C1 segment of cervical spinal cord (tissue), 14 donors: ENCODE results near the gene TMEM108.

Source experiments
- DNase-seq, 14 donors: peaks; one replicate each; lab custom pipeline; 2025; lab: John Stamatoyannopoulos, UW

The TMEM108 gene

GRCh38 chr3:133213937-133214336 is 175.7 kb downstream of the TMEM108 start:
- DNase-seq = no peak

DNA sequence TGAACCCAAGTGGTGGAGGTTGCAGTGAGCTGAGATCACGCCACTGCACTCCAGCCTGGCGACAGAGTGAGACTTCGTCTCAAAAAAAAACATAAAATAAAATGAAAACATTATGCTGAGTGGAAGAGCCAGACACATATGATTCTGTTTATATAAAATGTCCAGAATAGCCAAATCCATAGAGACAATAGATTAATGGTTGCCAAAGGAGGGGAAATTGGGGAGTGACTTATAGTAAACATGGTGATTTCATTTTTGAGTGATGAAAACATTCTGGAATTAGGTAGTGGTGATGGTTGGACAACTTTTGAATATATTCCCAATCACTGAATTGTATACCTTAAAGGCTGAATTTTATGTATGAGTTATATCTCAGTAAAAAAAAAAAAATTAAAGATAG is 189.6 kb downstream of the TMEM108 start:
- no peak for DNase-seq

- no peak for DNase-seq
Observed at GRCh38 chr3:133230195-133230594, 192.0 kb downstream of the TMEM108 start.

- no peak for DNase-seq
Observed at GRCh38 chr3:133236901-133237300, 198.7 kb downstream of the TMEM108 start.

DNA sequence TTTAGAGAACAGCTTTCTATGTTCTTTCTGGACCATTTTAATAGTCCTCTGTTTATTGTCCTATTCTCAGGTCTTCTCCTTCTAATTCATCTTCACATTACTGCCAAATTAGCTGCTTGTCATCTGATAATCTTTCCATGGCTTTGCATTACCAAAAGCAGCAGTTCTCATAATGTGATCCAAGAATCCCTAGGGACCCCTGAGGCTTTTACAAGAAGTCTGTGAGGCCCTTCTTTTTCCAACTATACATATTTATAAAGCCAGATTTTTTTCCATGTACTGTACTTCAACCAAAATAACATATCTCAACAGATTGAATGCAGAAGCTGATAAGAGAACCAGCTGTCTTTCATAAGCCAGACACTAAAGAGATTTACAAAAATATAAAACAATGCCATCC is 199.2 kb downstream of the TMEM108 start:
- DNase-seq = no peak

DNA sequence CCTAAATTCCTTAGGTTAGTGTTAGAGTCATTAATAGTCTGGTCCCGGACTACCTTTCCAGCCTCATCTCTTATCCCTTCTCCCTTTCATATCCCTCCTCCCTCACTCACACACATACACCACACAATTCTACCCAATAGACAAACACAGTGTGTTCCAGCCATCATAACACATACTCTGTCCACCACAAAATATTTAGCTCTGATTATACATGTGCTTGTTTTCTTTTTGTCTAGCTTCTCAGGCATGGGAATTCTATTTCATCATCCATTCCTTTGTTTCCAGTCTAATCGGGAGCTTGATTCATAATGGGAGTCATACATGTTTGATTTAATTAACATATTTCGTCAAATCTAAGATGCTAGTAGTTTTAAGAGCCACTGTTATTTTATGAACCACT is 199.8 kb downstream of the TMEM108 start:
- no peak for DNase-seq

DNA sequence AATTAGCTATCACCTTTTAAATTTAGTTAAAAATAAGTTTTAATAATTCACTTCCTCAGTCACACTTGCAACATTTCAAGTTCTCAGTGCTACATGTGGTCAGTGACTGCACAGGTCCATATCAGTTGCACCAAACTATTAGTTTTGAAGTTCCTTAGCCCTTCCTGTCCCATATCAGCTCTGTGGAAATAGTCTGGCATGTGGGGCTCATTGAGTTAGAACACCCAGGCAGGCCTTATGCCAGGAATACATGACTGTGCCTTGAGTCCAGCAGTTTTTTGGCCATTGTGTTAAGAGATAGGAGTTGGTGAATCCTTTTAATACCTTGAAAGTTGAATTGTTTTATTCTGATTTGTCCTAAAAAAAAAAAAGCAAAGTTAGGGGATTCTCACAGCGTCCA is 207.9 kb downstream of the TMEM108 start:
- DNase-seq = no peak

GRCh38 chr3:133246773-133247172 is 208.6 kb downstream of the TMEM108 start:
- DNase-seq = no peak

DNA sequence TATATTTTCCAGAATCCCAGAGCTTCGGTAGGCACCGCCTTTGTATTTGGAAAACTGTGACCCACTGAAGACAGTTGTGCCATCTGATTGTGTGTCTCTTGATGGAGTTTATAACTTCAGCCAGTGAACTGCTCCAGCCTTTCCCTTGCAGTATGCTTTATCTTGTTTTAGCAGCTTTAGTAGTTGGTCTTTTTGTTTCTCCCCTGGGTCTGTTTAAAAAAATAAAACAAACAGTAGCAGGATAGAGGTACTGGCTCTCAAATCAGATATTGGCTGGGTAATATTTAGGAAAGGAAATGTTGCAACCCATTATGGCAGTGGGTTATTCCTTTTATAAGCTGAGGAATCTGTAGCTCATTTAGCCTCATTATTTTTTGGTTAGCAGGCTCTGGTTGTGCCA is 210.2 kb downstream of the TMEM108 start:
- no peak for DNase-seq

- DNase-seq = no peak
Observed at GRCh38 chr3:133249490-133249889, 211.3 kb downstream of the TMEM108 start.

- DNase-seq = no peak
Observed at GRCh38 chr3:133254151-133254550, 216.0 kb downstream of the TMEM108 start.

GRCh38 chr3:133254716-133255115 is 216.5 kb downstream of the TMEM108 start:
- DNase-seq = no peak

GRCh38 chr3:133256787-133257483 is 218.7 kb downstream of the TMEM108 start:
- no peak for DNase-seq

DNA sequence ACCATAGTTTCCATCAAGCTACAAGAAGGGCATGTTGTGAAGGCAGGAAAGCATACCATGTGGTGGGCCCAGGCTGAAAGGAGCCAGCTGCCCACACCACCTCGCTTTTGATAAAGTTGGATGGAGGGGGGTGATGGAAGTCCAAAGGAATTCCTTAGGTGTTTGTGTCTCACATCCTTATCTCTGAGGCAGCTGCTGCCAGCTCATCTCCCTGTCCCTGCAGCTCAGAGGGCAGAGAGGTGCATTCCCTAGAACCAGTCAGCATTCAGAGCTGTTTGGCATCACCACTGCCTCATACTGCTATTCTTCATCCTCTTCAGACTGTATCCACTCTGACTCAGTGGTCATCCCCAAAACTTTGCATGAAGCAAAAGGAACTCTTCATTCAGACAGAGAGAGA is 220.2 kb downstream of the TMEM108 start:
- no peak for DNase-seq

- DNase-seq = no peak
Observed at GRCh38 chr3:133259767-133260166, 221.6 kb downstream of the TMEM108 start.

DNA sequence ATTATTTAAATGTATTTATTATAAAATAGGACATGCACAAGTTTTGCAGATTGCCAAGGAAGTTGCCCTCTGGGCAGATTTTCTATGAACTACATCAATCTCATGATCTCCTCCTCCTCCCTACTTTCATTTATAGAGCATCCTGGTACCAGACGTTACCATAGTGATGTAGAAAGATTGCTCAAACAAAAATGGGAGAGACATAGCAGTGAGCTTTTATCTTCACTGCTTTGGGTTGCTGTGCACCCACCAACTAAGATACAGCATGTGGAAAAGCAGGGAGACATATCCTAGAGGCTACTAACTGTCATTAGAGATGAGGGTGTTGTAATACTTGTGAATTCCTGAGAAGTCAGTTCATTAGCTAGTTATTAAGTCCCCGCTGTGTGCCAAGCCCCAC is 224.1 kb downstream of the TMEM108 start:
- DNase-seq = no peak

GRCh38 chr3:133264920-133265319 is 226.7 kb downstream of the TMEM108 start:
- no peak for DNase-seq

GRCh38 chr3:133268726-133269134 is 230.5 kb downstream of the TMEM108 start:
- peak in 1 of 14 donors; percentile 35 for DNase-seq

GRCh38 chr3:133269393-133269792 is 231.2 kb downstream of the TMEM108 start:
- DNase-seq = no peak

DNA sequence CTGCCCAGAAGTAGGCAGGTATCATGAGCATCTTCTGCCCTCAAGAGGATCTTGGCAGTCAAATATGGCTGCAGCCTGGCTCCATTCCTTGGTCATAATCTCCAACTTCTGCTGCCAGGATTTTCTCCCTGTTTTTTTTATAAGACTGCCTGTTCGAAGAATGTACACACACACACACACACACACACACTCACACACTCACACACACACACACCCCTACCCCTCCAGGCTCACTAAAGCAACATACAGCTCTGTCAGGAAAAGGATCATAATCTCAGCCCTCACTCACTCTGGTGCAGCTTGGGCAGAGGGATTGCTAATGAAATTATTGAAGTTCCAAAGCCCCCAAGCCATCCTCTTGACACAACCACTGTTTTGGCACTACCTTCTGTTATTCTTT is 232.4 kb downstream of the TMEM108 start:
- DNase-seq = no peak

DNA sequence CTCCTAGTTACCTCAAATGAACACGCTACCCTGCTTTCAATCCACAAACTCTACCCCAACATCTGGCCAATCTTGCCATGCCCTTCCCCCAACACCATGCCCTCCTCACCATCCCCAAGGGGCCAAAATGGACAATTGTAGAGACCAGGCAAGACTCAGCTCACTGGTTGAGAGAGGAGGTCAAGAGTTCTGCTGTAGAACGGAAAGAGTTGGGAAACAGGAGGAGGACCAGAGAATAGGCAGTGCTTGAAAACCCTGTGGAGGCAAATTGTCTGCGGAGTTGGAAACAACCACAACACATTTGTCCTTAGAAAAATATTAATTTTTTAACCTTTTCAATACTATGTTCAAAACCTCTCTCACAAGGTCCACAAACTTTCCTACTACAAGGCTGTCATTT is 232.9 kb downstream of the TMEM108 start:
- DNase-seq = no peak

- DNase-seq = no peak
Observed at GRCh38 chr3:133271539-133271938, 233.3 kb downstream of the TMEM108 start.

GRCh38 chr3:133273346-133273745 is 235.2 kb downstream of the TMEM108 start:
- no peak for DNase-seq

DNA sequence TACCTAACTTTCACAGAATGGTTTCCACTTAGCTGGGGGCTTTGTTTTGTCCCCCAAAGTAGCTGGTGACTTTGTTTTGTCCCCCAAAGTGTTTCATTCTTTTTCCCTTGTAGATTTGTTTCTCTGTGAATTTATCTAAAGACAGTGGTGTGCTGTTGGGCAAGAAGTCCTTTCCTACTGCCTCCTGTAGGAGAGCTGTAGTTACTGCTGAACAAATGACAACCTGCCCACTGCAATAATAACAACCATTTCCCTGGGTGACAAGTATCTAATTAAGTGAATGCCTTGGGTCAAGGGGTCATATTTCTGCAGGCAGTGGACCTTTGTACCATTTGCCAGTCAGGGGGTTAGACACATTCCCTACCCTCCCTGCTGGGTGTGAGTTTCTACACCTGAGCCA is 236.3 kb downstream of the TMEM108 start:
- no peak for DNase-seq
